Gastroesophageal sphincter (tissue), 4 donors: ENCODE measurements around the gene DTX4. TPM values are rescaled to one million over a fixed set of nuclear protein-coding genes. Genes with fewer than 3 reads are reported as not detected.
A peak's percentile ranks its signal among the peaks of the same experiment; 100 is the strongest.

Experiments used
- ATAC-seq: fragments of 150-250 bp; one replicate; pipeline ENCODE4 v1.9.1; 2016; ENCODE audit warnings: mild to moderate bottlenecking, moderate library complexity
- H3K27ac ChIP-seq, 4 donors: fragments of 200-600 bp; sonication (generic) in 3 of 4; 1 replicate in 3 of 4; 2 replicates in 1 of 4; pipeline ENCODE4 v1.5.1; 2016 to 2019
- H3K27me3 ChIP-seq: fragments of 200-600 bp; sonication (generic); one replicate; pipeline ENCODE4 v1.5.1; 2019
- H3K36me3 ChIP-seq, 2 donors: fragments of 200-600 bp; sonication (generic); one replicate each; pipeline ENCODE4 v1.5.1; 2019; ENCODE audit warnings: control low read depth in 1 of 2
- H3K4me1 ChIP-seq, 3 donors: fragments of 200-600 bp; sonication (generic); 1 replicate in 2 of 3; 2 replicates in 1 of 3; pipeline ENCODE4 v1.5.1; 2016 to 2019; ENCODE audit warnings: control low read depth in 2 of 3
- H3K4me3 ChIP-seq, 2 donors: fragments of 200-600 bp; sonication (generic); one replicate each; pipeline ENCODE4 v1.5.1; 2019; ENCODE audit warnings: mild to moderate bottlenecking in 1 of 2, moderate library complexity in 1 of 2
- H3K9me3 ChIP-seq, 3 donors: fragments of 200-600 bp; sonication (generic); one replicate each; pipeline ENCODE4 v1.5.1; 2017 to 2019; ENCODE audit warnings: control low read depth in 2 of 3
- EP300 ChIP-seq: sonication (generic); formaldehyde crosslinking; IDR thresholded peaks from one replicate; pipeline ENCODE4 v1.6.1; 2017; ENCODE audit warnings: antibody characterized with exemption, mild to moderate bottlenecking
- POLR2A ChIP-seq, 2 donors: fragments of 450-650 bp; IDR thresholded peaks; one replicate each; pipeline ENCODE4 v1.6.1; 2017; ENCODE audit warnings: antibody characterized with exemption in 2 of 2, mild to moderate bottlenecking in 2 of 2, moderate library complexity in 1 of 2
- POLR2AphosphoS5 ChIP-seq: sonication (generic); formaldehyde crosslinking; IDR thresholded peaks from one replicate; pipeline ENCODE4 v1.6.1; 2017; ENCODE audit warnings: antibody characterized with exemption
- WGBS, 2 donors: methylation state at CpG; one replicate each; pipeline ENCODE4 v1.1.5; 2018; ENCODE audit warnings: low coverage in 1 of 2; 5-methylcytosine and 5-hydroxymethylcytosine counted together
- total RNA-seq, 4 donors: library from RNA; depleted of rRNA; stranded (reverse); fragments of >200 nt; gene quantifications; one replicate each; pipeline ENCODE4 v1.1.0, GENCODE V29; 2016
- TF ChIP-seq, protein P1 (sequence below), 4 experiments: fragments of 200-600 bp in 2 of 4; fragments of 450-650 bp in 2 of 4; sonication (generic) in 1 of 4; IDR thresholded peaks; one replicate each; pipeline ENCODE4 v1.5.1; 2017 to 2019; ENCODE audit warnings: antibody characterized with exemption in 4 of 4, mild to moderate bottlenecking in 2 of 4, moderate library complexity in 2 of 4

The DTX4 gene
- total RNA-seq, 4 donors from 2014 or later = 2.0 to 6.8 (median 6.2) TPM

DNA sequence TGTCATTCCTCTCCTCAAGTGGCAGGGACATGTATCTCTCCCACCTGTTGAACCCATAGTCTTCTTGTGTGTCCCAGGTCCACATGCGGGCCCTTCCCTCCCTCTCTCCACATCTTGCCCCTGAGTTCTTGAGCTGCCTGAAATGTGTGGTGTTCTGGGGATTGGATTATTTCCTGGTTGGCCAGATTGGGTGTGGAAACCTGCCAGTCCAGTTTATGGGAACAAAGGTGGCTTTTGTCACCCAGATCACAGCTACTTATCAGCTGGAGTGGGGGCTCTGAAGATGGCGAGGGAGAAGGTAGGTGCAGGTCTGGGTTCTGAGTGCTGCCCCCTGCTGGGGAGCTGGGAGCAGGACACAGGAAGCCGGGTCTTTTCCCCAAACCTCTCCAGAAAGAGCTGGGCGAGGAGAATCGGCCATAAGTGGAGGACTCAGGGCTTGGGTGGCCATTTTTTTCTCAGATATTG, 14.2 kb downstream of the DTX4 start:
- no peak for TF ChIP-seq POLR2A (IDR thresholded peaks at IDR 0.05)
- TF ChIP-seq, protein P1, sequence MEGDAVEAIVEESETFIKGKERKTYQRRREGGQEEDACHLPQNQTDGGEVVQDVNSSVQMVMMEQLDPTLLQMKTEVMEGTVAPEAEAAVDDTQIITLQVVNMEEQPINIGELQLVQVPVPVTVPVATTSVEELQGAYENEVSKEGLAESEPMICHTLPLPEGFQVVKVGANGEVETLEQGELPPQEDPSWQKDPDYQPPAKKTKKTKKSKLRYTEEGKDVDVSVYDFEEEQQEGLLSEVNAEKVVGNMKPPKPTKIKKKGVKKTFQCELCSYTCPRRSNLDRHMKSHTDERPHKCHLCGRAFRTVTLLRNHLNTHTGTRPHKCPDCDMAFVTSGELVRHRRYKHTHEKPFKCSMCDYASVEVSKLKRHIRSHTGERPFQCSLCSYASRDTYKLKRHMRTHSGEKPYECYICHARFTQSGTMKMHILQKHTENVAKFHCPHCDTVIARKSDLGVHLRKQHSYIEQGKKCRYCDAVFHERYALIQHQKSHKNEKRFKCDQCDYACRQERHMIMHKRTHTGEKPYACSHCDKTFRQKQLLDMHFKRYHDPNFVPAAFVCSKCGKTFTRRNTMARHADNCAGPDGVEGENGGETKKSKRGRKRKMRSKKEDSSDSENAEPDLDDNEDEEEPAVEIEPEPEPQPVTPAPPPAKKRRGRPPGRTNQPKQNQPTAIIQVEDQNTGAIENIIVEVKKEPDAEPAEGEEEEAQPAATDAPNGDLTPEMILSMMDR (IDR thresholded peaks at IDR 0.05) = peak in 3 of 4 experiments; percentile 14 to 50 (median 34)
- no peak for TF ChIP-seq EP300
- no peak for TF ChIP-seq POLR2AphosphoS5
- peaks cover 0 to 12% of the 10 kb centered on the region in 2 donors for H3K36me3 ChIP-seq
- no peaks in the 10 kb centered on the region for H3K9me3 ChIP-seq
- no peak for ATAC-seq
- H3K4me1 ChIP-seq = peaks cover 0 to 64% (median 16%) of the 10 kb centered on the region in 3 donors
- H3K27me3 ChIP-seq = no peaks in the 10 kb centered on the region
- no peak overlapping the region for H3K4me3 ChIP-seq
- peak overlapping the region in 2 of 4 donors; percentile 30 to 51 for H3K27ac ChIP-seq
- WGBS, 2 donors = 51 to 80% methylated on average over 1 to 4 of the region's 5 CpGs

DNA sequence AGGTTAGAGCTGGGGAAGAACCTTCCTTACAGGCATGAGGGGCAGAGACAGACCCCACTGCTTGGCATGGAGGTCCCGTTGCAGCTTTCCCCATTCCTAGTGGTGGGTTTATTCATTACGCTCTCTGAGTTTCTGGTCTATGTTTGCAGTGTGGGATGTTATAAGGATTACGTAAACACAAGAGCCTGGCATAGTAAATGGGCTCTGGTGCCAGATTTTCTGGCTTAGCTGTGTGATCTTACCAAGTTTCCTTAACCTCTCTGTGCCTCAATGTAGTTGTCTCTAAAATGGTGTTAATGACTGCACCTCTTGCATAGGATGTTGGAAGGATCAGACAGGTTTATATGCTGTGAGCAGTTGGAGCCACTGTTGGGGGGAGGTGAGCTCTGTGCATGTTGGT, 15.1 kb downstream of the DTX4 start:
- Histone ChIP-seq H3K36me3 (peaks cover 0 to 16% of the 10 kb centered on the region in 2 donors), H3K27ac (peak overlapping the region in 2 of 4 donors; percentile 30 to 51)
- 78% methylated on average over 2 of the region's 3 CpGs; no CpG with 5 or more reads in 1 of the 2 donors for WGBS, 2 donors

DNA sequence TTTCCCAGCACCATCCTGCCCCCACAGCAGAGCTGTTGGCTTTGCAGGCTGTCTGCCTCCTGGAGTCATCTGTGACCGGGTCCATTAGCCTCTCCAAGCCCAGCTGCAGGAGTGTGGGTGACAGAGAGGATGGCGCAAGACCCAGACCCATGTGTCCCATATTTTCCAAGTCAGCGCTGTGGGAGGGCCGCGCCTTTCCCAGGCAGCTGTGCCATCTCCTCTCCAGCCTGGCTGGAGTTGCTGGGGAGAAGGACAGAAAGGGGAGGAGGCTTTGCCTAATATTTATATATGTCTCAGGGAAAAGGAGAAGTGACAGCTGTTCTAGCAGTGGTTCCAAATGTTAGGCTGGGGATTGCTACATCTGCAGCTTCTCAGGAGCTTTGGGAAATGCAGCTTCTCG, 15.7 kb downstream of the DTX4 start:
- Histone ChIP-seq H3K36me3 (peaks cover 0 to 16% of the 10 kb centered on the region in 2 donors), H3K27ac (peak overlapping the region in 1 of 4 donors; percentile 51), H3K27me3 (no peaks in the 10 kb centered on the region), H3K4me3 (no peak overlapping the region), H3K9me3 (no peaks in the 10 kb centered on the region), H3K4me1 (peaks cover 0 to 64% (median 16%) of the 10 kb centered on the region in 3 donors)
- ATAC-seq = peak; percentile 88
- 43 to 68% methylated on average over 3 to 4 of the region's 6 CpGs for WGBS, 2 donors
- TF ChIP-seq POLR2A (IDR thresholded peaks at IDR 0.05) (no peak), POLR2AphosphoS5 (peak; percentile 55), EP300 (no peak)

More for the DNA sequence above, 15.1 kb downstream of the DTX4 start:
- H3K4me1 ChIP-seq = peaks cover 0 to 64% (median 16%) of the 10 kb centered on the region in 3 donors
- H3K4me3 ChIP-seq = no peak overlapping the region
- ATAC-seq = no peak
- TF ChIP-seq EP300 = no peak
- H3K9me3 ChIP-seq = no peaks in the 10 kb centered on the region
- H3K27me3 ChIP-seq = no peaks in the 10 kb centered on the region

DNA sequence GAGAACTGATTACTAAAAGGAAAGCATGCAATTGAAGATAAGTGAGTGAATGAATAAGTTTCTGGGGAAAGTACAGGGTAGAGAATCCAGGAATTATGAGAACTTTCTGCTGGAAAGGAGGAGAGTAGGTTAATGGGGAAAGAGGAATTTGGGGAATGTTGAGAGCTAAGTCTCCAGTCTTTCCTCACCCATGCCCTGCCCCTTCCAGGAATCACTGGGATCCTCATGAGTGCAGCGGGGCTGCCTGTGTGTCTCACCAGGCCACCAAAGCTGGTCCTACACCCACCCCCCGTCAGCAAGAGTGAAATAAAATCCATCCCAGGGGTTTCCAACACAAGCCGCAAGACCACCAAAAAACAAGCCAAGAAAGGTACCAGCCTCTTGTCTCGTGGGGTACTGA, 17.0 kb downstream of the DTX4 start:
- 67 to 94% methylated on average over 1 to 4 of the region's 4 CpGs for WGBS, 2 donors
- H3K4me1 ChIP-seq = peaks cover 0 to 58% (median 7%) of the 10 kb centered on the region in 3 donors
- H3K9me3 ChIP-seq = no peaks in the 10 kb centered on the region
- no peak overlapping the region for H3K27ac ChIP-seq
- no peaks in the 10 kb centered on the region for H3K27me3 ChIP-seq
- TF ChIP-seq POLR2AphosphoS5 (no peak), EP300 (no peak), POLR2A (IDR thresholded peaks at IDR 0.05) (no peak)
- TF ChIP-seq, protein P1 (IDR thresholded peaks at IDR 0.05) = no peak
- no peak for ATAC-seq
- no peak overlapping the region for H3K4me3 ChIP-seq
- H3K36me3 ChIP-seq = peaks cover 0 to 25% of the 10 kb centered on the region in 2 donors

DNA sequence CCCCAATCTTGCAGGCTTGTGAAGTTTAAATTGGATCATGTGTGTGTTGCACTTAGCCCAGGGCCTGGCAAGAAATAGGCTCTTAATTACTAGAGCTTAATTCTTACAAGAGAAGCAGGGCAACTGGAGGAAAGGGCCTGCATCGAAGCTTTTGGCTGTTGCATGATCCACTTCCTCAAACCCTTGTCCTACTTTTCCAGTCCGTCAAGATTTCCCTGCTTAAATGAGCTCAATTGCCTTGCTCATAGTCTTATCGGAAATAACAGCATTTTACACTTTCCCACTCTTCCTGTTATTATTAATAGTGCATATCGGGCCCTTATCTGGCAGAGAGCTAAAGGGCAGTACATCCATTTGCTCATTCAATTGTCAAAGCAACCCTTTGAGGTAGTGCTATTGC, 18.1 kb downstream of the DTX4 start:
- no peak overlapping the region for H3K27ac ChIP-seq
- TF ChIP-seq POLR2A (IDR thresholded peaks at IDR 0.05) (no peak), POLR2AphosphoS5 (no peak), EP300 (no peak)
- TF ChIP-seq, protein P1 (IDR thresholded peaks at IDR 0.05) = no peak
- peaks cover 0 to 36% of the 10 kb centered on the region in 2 donors for H3K36me3 ChIP-seq
- peaks cover 0 to 51% (median 4%) of the 10 kb centered on the region in 3 donors for H3K4me1 ChIP-seq
- no peaks in the 10 kb centered on the region for H3K9me3 ChIP-seq
- ATAC-seq = no peak
- no peak overlapping the region for H3K4me3 ChIP-seq
- H3K27me3 ChIP-seq = no peaks in the 10 kb centered on the region
- WGBS, 2 donors = 43 to 93% methylated on average over 4 of the region's 4 CpGs

DNA sequence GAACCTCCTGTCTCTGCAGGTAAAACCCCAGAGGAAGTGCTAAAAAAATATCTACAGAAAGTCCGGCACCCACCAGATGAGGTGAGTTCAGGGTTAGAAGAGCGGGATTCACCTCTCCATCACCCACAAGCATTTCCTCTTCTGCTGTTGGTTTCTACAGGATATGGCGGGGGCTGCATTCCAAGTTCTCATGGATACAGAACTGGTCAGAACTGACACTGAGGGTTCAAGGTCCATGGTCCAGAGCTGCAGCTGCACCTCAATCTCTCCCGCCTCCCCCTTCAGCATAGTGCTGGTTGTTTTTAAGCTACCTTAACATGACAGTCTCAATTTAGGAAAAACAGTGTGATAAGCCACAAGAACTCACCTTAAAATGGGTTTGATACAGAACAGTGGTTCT, 19.2 kb downstream of the DTX4 start:
- TF ChIP-seq POLR2AphosphoS5 (no peak), EP300 (no peak), POLR2A (IDR thresholded peaks at IDR 0.05) (no peak)
- TF ChIP-seq, protein P1 (IDR thresholded peaks at IDR 0.05) = no peak
- H3K36me3 ChIP-seq = peaks cover 0 to 46% of the 10 kb centered on the region in 2 donors
- no peaks in the 10 kb centered on the region for H3K9me3 ChIP-seq
- no peaks in the 10 kb centered on the region for H3K27me3 ChIP-seq
- no peak overlapping the region for H3K27ac ChIP-seq
- no peak for ATAC-seq
- H3K4me1 ChIP-seq = peaks cover 0 to 40% (median under 1%) of the 10 kb centered on the region in 3 donors
- H3K4me3 ChIP-seq = no peak overlapping the region
- 40 to 100% methylated on average over 1 to 3 of the region's 4 CpGs for WGBS, 2 donors
